ENCODE results near the gene EVL.

DNA sequence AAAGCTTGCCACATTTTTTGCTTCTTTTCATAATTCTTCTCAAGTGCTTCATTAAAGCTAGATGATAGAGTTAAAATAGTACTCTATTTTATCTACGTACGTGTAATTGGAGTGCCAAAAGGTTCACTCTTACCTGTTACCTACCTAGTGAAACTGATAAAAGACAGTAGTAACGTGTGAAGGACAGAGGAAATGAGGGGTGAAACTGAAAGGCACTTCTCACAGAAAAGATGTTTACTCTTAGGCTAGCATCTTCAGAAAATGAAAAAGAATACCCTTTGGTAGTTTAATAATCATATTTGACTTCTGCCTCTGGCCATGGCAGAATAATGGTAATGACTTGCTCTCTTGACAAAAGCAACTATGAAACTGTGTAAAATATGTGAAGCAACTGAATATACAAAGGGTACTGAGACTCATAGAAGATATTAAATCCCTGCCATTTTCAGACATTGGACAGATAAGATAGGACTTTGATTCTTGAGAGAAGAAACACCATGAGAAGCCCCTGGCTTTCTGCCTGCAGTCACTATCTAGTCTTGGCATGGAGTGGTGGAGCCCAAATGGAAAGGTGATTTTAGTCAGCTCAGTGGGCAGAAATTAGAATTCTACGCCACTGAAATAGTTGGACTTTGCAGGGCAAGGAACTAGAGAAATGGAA lies 6.3 kb upstream of the EVL start:
- TF ChIP-seq POLR2A (IDR thresholded peaks at IDR 0.05; ENCODE audit: low read length) (no peak), GATA1 (IDR thresholded peaks at IDR 0.05; ENCODE audit: low read depth, low read length) (no peak)
